HG02678 (cell line): Measurements from ENCODE around the gene OR5B21.

Source experiments
- ATAC-seq: cut with Tn5 transposase; IDR thresholded peaks from one replicate; pipeline ENCODE4 v1.9.1; 2021; ENCODE audit warnings: mild to moderate bottlenecking, moderate library complexity; ENCODE audit not compliant: unreplicated experiment

The OR5B21 gene

GRCh38 chr11:58508005-58508404 is at the start of gene OR5B21:
OR5B21 (minus strand) TSS chr11:58508105; CDS start chr11:58508105, 0 bp downstream.
- ATAC-seq, result no peak

- ATAC-seq, result no peak
Measured at GRCh38 chr11:58549644-58550043, 41.7 kb upstream of the OR5B21 start.

GRCh38 chr11:58546841-58547240 is 38.9 kb upstream of the OR5B21 start:
- ATAC-seq, result no peak

- no peak for ATAC-seq
Measured at GRCh38 chr11:58531865-58532341, 24.0 kb upstream of the OR5B21 start.

- ATAC-seq, result no peak
Measured at GRCh38 chr11:58530236-58530635, 22.3 kb upstream of the OR5B21 start.

- ATAC-seq, result no peak
Measured at GRCh38 chr11:58527429-58527828, 19.5 kb upstream of the OR5B21 start.

GRCh38 chr11:58526721-58527120 is 18.8 kb upstream of the OR5B21 start:
- ATAC-seq, result no peak

- peak; percentile 81 for ATAC-seq
Measured at GRCh38 chr11:58525037-58525614, 17.2 kb upstream of the OR5B21 start.

- ATAC-seq, result peak; percentile 34
Measured at GRCh38 chr11:58524232-58525036, 16.5 kb upstream of the OR5B21 start.

GRCh38 chr11:58513747-58514367 is 6.0 kb upstream of the OR5B21 start:
- ATAC-seq, result peak; percentile 62

GRCh38 chr11:58511636-58512035 is 3.7 kb upstream of the OR5B21 start:
- no peak for ATAC-seq

GRCh38 chr11:58509748-58510147 is 1.8 kb upstream of the OR5B21 start:
- no peak for ATAC-seq

- ATAC-seq, result no peak
Measured at GRCh38 chr11:58508814-58509213, 909 bp upstream of the OR5B21 start.

GRCh38 chr11:58507355-58507754 is 550 bp downstream of the OR5B21 start:
- peak; percentile 9 for ATAC-seq

GRCh38 chr11:58506935-58507334 is 970 bp downstream of the OR5B21 start:
- peak; percentile 48 for ATAC-seq

GRCh38 chr11:58505849-58506248 is 2.1 kb downstream of the OR5B21 start:
- ATAC-seq, result no peak

- no peak for ATAC-seq
Measured at GRCh38 chr11:58504232-58504631, 3.7 kb downstream of the OR5B21 start.

GRCh38 chr11:58503361-58503856 is 4.5 kb downstream of the OR5B21 start:
- peak; percentile 91 for ATAC-seq

GRCh38 chr11:58502004-58502403 is 5.9 kb downstream of the OR5B21 start:
- no peak for ATAC-seq

- ATAC-seq, result no peak
Measured at GRCh38 chr11:58498464-58498863, 9.4 kb downstream of the OR5B21 start.

GRCh38 chr11:58497951-58498350 is 10.0 kb downstream of the OR5B21 start:
- ATAC-seq, result no peak

- peak; percentile 58 for ATAC-seq
Measured at GRCh38 chr11:58495906-58496305, 12.0 kb downstream of the OR5B21 start.
